Upper lobe of left lung (tissue), 4 donors: ENCODE measurements around the gene COX7A1.
"Not testable (repeated sequence)": the region's sequence is repeated elsewhere in the genome, so short reads cannot be mapped to it uniquely, and the experiment has no call there.

Experiments
- CTCF ChIP-seq, 6 experiments: fragments of 450-650 bp in 4 of 6; fragments of 200-600 bp in 2 of 6; sonication (generic) in 2 of 6; IDR thresholded peaks; one replicate each; pipeline ENCODE4 v1.5.1; 2016 to 2019; ENCODE audit warnings: antibody characterized with exemption in 6 of 6
- POLR2AphosphoS5 ChIP-seq, 2 donors: sonication (generic); formaldehyde crosslinking; IDR thresholded peaks; one replicate each; pipeline ENCODE4 v1.5.1; 2017; ENCODE audit warnings: antibody characterized with exemption in 2 of 2

GRCh38 chr19:36131221-36131620 lies 21.0 kb downstream of the COX7A1 start:
- TF ChIP-seq POLR2AphosphoS5 (IDR thresholded peaks at IDR 0.05) = peak; percentile 33 to 46
- not testable (repeated sequence) for TF ChIP-seq CTCF (IDR thresholded peaks at IDR 0.05)
